Calu3 (cell line): Measurements from ENCODE around the gene CYP4A11. TPM values are rescaled to one million over a fixed set of nuclear protein-coding genes. Genes with fewer than 3 reads are reported as not detected.
"Not testable (repeated sequence)": the region's sequence is repeated elsewhere in the genome, so short reads cannot be mapped to it uniquely, and the experiment has no call there.

ENCODE experiments used
- BruUV-seq: library from RNA; stranded (reverse); fragments of 400-500 nt; replicated peaks from 2 replicates; lab custom pipeline; 2021; lab: Mats Ljungman, UMichigan
- CTCF ChIA-PET: fragments of 300-600 bp; sonication (Branson Sonifier 250); formaldehyde crosslinking; loops from one replicate; lab custom pipeline; 2022; ENCODE audit warnings: antibody characterized with exemption; lab: Charles Lee
- DNase-seq: peaks from one replicate; pipeline ENCODE4 v3.0.0; 2022
- H3K27ac Mint-ChIP-seq: one replicate; pipeline ENCODE4 v1.8.0; 2022; ENCODE audit warnings: mixed read lengths; ENCODE audit not compliant: unreplicated experiment
- H3K27me3 Mint-ChIP-seq: one replicate; pipeline ENCODE4 v1.8.0; 2022; ENCODE audit warnings: mixed read lengths; ENCODE audit not compliant: unreplicated experiment
- H3K36me3 Mint-ChIP-seq: one replicate; pipeline ENCODE4 v1.8.0; 2022; ENCODE audit warnings: mild to moderate bottlenecking, moderate library complexity, mixed read lengths; ENCODE audit not compliant: insufficient read depth, unreplicated experiment
- H3K4me1 Mint-ChIP-seq: one replicate; pipeline ENCODE4 v1.8.0; 2022; ENCODE audit warnings: mild to moderate bottlenecking, low read depth, mixed read lengths; ENCODE audit not compliant: unreplicated experiment
- H3K4me3 Mint-ChIP-seq: one replicate; pipeline ENCODE4 v1.8.0; 2022; ENCODE audit warnings: mild to moderate bottlenecking, low read depth, moderate library complexity, mixed read lengths; ENCODE audit not compliant: unreplicated experiment
- H3K9me3 Mint-ChIP-seq: one replicate; pipeline ENCODE4 v1.8.0; 2022; ENCODE audit warnings: low read depth, mixed read lengths; ENCODE audit not compliant: unreplicated experiment
- CTCF ChIP-seq: fragments of 200-600 bp; IDR thresholded peaks from one replicate; pipeline ENCODE4 v1.8.0; 2022; ENCODE audit warnings: antibody characterized with exemption; ENCODE audit not compliant: unreplicated experiment
- intact Hi-C: fragments of 100-400 bp; cut with micrococcal nuclease; formaldehyde crosslinking; loops from one replicate; pipeline ENCODE4 v1.10.0; 2022; ENCODE audit not compliant: unreplicated experiment
- total RNA-seq: library from RNA; stranded (reverse); gene quantifications from 2 replicates; pipeline ENCODE4 v1.2.3, GENCODE V29; 2022

The CYP4A11 gene
- total RNA-seq, 1 experiment from 2014 or later = not detected

- CTCF ChIA-PET = interaction anchor here (0.9 kb wide), 1 partner anchor 413 kb away, joined by 3 read pairs; no protein-coding TSS in a partner anchor
- H3K4me1 Mint-ChIP-seq = no peaks in the 10 kb centered on the region
- no peak overlapping the region for H3K4me3 Mint-ChIP-seq
- no peak overlapping the region for H3K27ac Mint-ChIP-seq
- DNase-seq = no peak
- intact Hi-C loops = no loop called here
- H3K27me3 Mint-ChIP-seq = peaks cover 27% of the 10 kb centered on the region
- TF ChIP-seq CTCF = no peak
- BruUV-seq = no TSS peak
- peaks cover 2% of the 10 kb centered on the region for H3K9me3 Mint-ChIP-seq
- no peaks in the 10 kb centered on the region for H3K36me3 Mint-ChIP-seq
Measured at GRCh38 chr1:46910790-46911189, 30.5 kb downstream of the CYP4A11 start.

DNA sequence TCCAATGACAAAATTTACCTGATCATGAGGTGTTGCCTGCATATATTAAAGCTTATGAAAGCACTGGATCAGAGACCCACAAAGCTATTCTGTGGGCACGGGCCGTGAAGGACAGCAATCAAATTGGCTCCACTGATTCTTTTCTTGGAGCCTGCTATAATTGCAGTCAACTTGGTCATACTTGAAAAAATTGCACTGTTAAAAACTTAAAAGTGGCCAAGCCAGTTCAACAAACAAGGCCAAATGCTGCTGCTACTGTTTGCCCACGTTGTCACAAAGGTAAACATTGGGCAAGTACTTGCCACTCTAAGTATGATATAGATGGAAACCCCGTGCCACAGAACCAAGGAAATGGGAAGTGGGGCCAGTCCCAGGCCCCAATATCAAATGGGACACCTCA lies 37.8 kb downstream of the CYP4A11 start:
- CTCF ChIA-PET = no interaction called here
- BruUV-seq = no TSS peak
- Mint-ChIP-seq H3K4me1 (peaks cover 6% of the 10 kb centered on the region), H3K9me3 (peaks cover 11% of the 10 kb centered on the region), H3K27ac (no peak overlapping the region), H3K36me3 (no peaks in the 10 kb centered on the region), H3K4me3 (no peak overlapping the region), H3K27me3 (peaks cover 38% of the 10 kb centered on the region)
- peak; percentile 1 for DNase-seq
- intact Hi-C loops = no loop called here
- no peak for TF ChIP-seq CTCF

- H3K27ac Mint-ChIP-seq = no peak overlapping the region
- H3K4me1 Mint-ChIP-seq = peaks cover 6% of the 10 kb centered on the region
- no peaks in the 10 kb centered on the region for H3K36me3 Mint-ChIP-seq
- peaks cover 9% of the 10 kb centered on the region for H3K9me3 Mint-ChIP-seq
- intact Hi-C loops = no loop called here
- CTCF ChIA-PET = no interaction called here
- no TSS peak for BruUV-seq
- no peak overlapping the region for H3K4me3 Mint-ChIP-seq
- no peak for TF ChIP-seq CTCF
- DNase-seq = no peak
- peaks cover 38% of the 10 kb centered on the region for H3K27me3 Mint-ChIP-seq
Measured at GRCh38 chr1:46900401-46900800, 40.9 kb downstream of the CYP4A11 start.

DNA sequence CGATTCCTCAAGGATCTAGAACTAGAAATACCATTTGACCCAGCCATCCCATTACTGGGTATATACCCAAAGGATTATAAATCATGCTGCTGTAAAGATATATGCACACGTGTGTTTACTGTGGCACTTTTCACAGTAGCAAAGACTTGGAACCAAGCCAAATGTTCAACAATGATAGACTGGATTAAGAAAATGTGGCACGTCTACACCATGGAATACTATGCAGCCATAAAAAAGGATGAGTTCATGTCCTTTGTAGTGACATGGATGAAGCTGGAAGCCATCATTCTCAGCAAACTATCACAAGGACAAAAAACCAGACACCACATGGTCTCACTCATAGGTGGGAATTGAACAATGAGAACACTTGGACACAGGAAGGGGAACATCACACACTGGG lies 59.6 kb downstream of the CYP4A11 start:
- H3K27ac Mint-ChIP-seq, CTCF ChIA-PET, H3K9me3 Mint-ChIP-seq, H3K36me3 Mint-ChIP-seq, H3K4me3 Mint-ChIP-seq, BruUV-seq, intact Hi-C loops, H3K4me1 Mint-ChIP-seq, DNase-seq: not testable (repeated sequence)
- peaks cover 20% of the 10 kb centered on the region for H3K27me3 Mint-ChIP-seq

Other genes starting within 250 kb of the CYP4A11 start
- 104 and 108 TPM in 2 replicates for gene EFCAB14, start 222.4 kb downstream of the CYP4A11 start, total RNA-seq
- gene CYP4B1, start 142.4 kb downstream of the CYP4A11 start, total RNA-seq = 0.92 and 1.2 TPM in 2 replicates
- gene CYP4X1, start 82.2 kb upstream of the CYP4A11 start, total RNA-seq = 0.21 and 0.27 TPM in 2 replicates
- gene CYP4Z1, start 125.8 kb upstream of the CYP4A11 start, total RNA-seq = not detected in 2 replicates
- gene CYP4A22, start 196.0 kb upstream of the CYP4A11 start, total RNA-seq = not detected in 2 replicates
- 231 and 327 TPM in 2 replicates for gene PDZK1IP1, start 248.6 kb upstream of the CYP4A11 start, total RNA-seq